ENCODE results near the gene PATE1.

Gene PATE1

DNA sequence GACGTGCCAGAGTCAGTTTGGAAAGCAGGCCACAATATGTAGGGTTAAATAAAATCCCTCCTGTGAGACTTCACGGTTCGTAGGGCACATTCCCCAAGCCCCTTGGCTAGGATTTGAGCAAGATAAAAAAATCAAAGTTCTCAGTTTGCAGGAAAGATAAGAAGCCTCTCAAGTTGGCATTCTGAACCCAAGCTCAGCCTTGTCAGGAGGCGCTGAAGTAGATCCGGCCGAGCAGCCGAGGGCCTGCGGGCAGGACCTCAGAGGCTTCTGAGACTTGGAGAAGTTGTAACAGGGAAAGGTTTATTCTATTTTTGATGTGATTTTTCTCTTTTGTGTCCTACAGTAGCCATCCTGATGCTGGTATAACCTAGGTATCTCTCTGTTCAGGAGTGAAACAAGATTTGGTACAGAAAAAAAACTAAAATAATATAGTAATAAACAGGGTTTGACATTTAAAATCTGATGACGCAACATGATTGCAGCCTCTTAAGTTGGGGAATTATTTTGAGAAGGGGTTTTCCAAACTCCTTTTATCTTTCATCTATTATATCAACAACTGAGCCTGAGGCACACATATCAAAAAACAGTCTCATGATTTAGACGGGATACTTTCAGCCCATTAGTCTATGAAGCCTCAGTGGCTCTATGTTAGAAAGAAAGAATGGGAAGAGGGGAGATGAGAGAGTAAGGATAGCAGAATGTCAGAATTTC, 22.4 kb downstream of the PATE1 start:
- H3K4me3 Mint-ChIP-seq: no peak overlapping the region
- H3K27ac Mint-ChIP-seq: no peak overlapping the region
- CTCF ChIA-PET: no interaction called here
- DNase-seq: no peak
- H3K36me3 Mint-ChIP-seq: no peaks in the 10 kb centered on the region
- peaks cover 10% of the 10 kb centered on the region for H3K27me3 Mint-ChIP-seq
- H3K4me1 Mint-ChIP-seq: no peaks in the 10 kb centered on the region
- H3K9me3 Mint-ChIP-seq: no peaks in the 10 kb centered on the region

- Mint-ChIP-seq H3K27ac (no peak overlapping the region), H3K9me3 (no peaks in the 10 kb centered on the region), H3K4me1 (no peaks in the 10 kb centered on the region), H3K4me3 (no peak overlapping the region), H3K36me3 (no peaks in the 10 kb centered on the region), H3K27me3 (peaks cover 3% of the 10 kb centered on the region)
- CTCF ChIA-PET: no interaction called here
- no peak for DNase-seq
Observed at GRCh38 chr11:125770583-125770982, 24.5 kb downstream of the PATE1 start.

DNA sequence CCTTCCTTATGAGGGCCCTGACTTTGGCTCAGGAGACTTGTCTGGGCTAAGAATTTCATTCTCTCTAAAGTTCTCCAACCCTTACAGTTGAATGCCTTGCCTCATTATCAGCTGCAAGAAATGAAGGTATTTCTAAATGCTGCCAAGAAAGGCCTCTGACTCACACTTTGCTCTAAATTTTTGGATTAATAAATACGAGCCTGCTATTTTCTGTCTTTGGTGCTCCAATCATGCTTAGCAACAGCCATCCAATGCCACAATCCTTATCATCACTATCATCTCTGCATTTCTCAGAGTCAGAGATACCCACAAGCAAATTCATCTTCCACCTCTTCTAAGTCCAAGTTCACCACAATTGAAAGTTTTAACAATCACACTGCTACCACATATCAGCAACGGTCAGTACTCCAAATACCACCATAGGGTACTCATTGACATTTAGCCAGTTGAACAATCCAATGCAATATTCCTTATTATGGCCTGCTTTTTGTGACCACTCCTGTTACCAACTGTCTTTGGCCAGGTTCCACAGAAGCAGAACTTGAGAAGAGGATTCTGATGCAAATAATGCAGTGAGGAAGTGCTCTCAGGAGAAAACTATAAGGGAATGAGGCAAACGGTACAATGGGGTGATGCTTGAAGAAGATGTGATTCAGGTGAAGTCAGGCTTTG, 26.9 kb downstream of the PATE1 start:
- no peak for DNase-seq
- H3K9me3 Mint-ChIP-seq: no peaks in the 10 kb centered on the region
- peaks cover 3% of the 10 kb centered on the region for H3K27me3 Mint-ChIP-seq
- CTCF ChIA-PET: no interaction called here
- no peaks in the 10 kb centered on the region for H3K4me1 Mint-ChIP-seq
- no peak overlapping the region for H3K4me3 Mint-ChIP-seq
- H3K36me3 Mint-ChIP-seq: no peaks in the 10 kb centered on the region
- no peak overlapping the region for H3K27ac Mint-ChIP-seq

GRCh38 chr11:125773516-125773915, 27.4 kb downstream of the PATE1 start:
- CTCF ChIA-PET: no interaction called here
- Mint-ChIP-seq H3K27me3 (peaks cover 3% of the 10 kb centered on the region), H3K27ac (no peak overlapping the region), H3K4me1 (no peaks in the 10 kb centered on the region), H3K9me3 (no peaks in the 10 kb centered on the region), H3K4me3 (no peak overlapping the region), H3K36me3 (no peaks in the 10 kb centered on the region)
- no peak for DNase-seq

DNA sequence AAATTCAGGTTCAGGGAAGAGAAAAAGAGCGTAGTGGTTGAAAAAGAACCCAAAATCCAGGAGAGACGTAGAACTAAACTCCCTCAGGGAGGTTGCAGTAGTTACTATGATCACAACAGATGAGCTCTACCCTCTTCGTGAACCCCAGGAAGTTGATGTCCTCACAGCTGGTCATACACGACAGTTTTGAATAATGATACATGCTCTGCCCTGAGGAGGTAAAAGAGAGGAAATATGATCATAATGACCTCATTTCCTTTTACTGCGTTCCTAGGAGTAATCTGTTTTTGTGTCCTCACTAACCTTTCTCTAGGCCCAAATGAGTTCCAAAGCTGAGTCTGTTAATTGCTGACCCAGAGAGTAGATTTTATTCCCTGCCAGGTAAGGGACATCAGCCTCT, 31.2 kb downstream of the PATE1 start:
- H3K9me3 Mint-ChIP-seq: peaks cover 3% of the 10 kb centered on the region
- H3K27ac Mint-ChIP-seq: no peak overlapping the region
- no peak overlapping the region for H3K4me3 Mint-ChIP-seq
- H3K4me1 Mint-ChIP-seq: no peaks in the 10 kb centered on the region
- no peaks in the 10 kb centered on the region for H3K36me3 Mint-ChIP-seq
- peaks cover 3% of the 10 kb centered on the region for H3K27me3 Mint-ChIP-seq
- no peak for DNase-seq
- CTCF ChIA-PET: no interaction called here

GRCh38 chr11:125778728-125779127, 32.6 kb downstream of the PATE1 start, which contains the start of gene PATE2:
TSS of gene PATE2 (minus strand) at chr11:125778828. CDS start at chr11:125778773, 55 bp downstream.
- H3K27me3 Mint-ChIP-seq: no peaks in the 10 kb centered on the region
- DNase-seq: no peak
- H3K36me3 Mint-ChIP-seq: no peaks in the 10 kb centered on the region
- H3K4me3 Mint-ChIP-seq: no peak within 1 kb of the TSS
- no peak within 1 kb of the TSS for H3K27ac Mint-ChIP-seq
- no peaks in the 10 kb centered on the region for H3K4me1 Mint-ChIP-seq
- CTCF ChIA-PET: no interaction called here
- peaks cover 3% of the 10 kb centered on the region for H3K9me3 Mint-ChIP-seq

DNA sequence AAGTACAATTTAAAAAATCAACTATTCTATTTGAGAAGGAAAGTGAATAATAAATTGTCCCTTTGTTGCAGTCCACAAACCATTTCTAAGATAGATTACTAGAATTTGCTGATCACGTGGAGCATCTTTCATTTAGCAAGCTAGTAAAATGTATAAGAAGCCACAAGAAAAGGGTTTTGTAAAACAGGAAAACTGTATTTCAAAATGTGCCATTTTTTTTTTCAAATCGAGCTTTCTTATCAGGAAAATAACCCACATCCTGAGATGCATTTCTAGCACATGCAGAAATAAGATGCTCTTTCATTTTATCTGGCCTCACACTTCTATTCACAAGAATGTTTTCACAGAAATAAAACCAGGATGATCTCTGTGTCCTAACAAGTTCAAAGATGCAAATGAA, 38.6 kb downstream of the PATE1 start:
- no peak overlapping the region for H3K4me3 Mint-ChIP-seq
- no peaks in the 10 kb centered on the region for H3K27me3 Mint-ChIP-seq
- CTCF ChIA-PET: no interaction called here
- peaks cover 3% of the 10 kb centered on the region for H3K9me3 Mint-ChIP-seq
- no peaks in the 10 kb centered on the region for H3K36me3 Mint-ChIP-seq
- H3K4me1 Mint-ChIP-seq: no peaks in the 10 kb centered on the region
- H3K27ac Mint-ChIP-seq: no peak overlapping the region
- DNase-seq: no peak

DNA sequence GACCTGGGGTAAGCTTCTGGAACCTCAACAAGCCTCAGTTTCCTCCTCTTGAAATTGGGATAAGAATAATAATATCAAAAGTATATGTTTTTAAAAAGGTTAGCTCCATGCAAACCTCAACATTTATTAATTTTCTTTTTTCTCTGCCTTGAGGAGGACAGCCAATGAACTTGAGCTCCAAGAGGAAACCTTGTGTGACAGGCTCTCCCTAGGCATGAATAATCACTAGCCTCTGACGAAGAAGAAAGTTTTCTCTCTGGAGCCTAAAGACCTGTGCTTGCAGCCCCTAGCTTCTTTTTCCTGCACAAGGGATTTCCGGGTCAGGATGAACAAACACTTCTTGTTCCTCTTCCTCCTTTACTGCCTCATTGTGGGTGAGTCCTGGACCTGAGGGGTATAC, 41.7 kb downstream of the PATE1 start, which contains the start of gene PATE3:
TSS of gene PATE3 (plus strand) at position 301 of the 400 bp plus-strand sequence. CDS start at position 326, 25 bp downstream.
- Mint-ChIP-seq H3K9me3 (no peaks in the 10 kb centered on the region), H3K36me3 (no peaks in the 10 kb centered on the region), H3K4me1 (no peaks in the 10 kb centered on the region), H3K4me3 (no peak within 1 kb of the TSS), H3K27me3 (no peaks in the 10 kb centered on the region), H3K27ac (no peak within 1 kb of the TSS)
- CTCF ChIA-PET: interaction anchor here (0.6 kb wide), 1 partner anchor 750 kb away, joined by 3 read pairs; no protein-coding TSS in a partner anchor
- no peak for DNase-seq

DNA sequence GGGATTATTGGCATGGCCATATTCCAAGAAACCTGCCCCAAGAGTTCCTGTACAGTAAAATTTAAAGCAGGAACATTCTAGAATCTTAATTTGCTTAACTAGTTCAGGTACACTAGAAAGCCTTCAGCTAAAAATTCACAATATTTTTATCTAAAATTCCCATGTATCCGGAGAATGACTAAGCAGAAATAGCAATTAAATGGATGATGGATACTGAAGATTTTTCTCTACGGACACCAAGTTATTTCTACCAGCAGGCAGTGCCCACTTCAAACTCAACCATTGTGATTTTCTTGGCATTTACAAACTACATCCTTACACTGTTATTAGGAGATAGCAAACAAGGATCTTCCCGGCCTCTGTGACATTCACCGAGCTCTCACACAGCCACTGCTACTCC, 44.7 kb downstream of the PATE1 start:
- Mint-ChIP-seq H3K9me3 (no peaks in the 10 kb centered on the region), H3K4me1 (no peaks in the 10 kb centered on the region), H3K4me3 (no peak overlapping the region), H3K36me3 (no peaks in the 10 kb centered on the region), H3K27ac (no peak overlapping the region), H3K27me3 (no peaks in the 10 kb centered on the region)
- CTCF ChIA-PET: interaction anchor here (0.6 to 0.7 kb wide), 2 partner anchors 132 to 266 kb away, joined by 3 read pairs; no protein-coding TSS in a partner anchor
- DNase-seq: no peak

DNA sequence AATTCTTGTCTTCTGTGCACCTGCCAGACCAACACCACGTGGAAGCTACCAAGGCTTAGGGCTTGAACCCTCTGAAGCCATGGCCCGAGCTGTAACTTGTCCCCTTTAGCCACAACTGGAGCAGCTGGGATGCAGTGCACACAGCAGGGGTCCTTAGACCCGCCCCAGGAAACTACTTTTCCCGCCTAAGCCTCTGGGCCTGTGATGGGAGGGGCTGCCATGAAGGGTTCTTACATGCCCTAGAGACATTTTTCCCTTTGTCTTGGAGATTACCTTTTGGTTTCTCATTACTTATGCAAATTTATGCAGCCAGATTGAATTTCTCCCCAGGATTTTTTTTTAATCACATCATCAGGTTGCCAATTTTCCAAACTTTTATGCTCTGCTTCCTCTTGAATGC, 51.6 kb downstream of the PATE1 start:
- Mint-ChIP-seq H3K27me3 (peaks cover 11% of the 10 kb centered on the region), H3K36me3 (no peaks in the 10 kb centered on the region), H3K4me3 (no peak overlapping the region), H3K4me1 (no peaks in the 10 kb centered on the region), H3K9me3 (peaks cover 10% of the 10 kb centered on the region), H3K27ac (no peak overlapping the region)
- CTCF ChIA-PET: no interaction called here
- DNase-seq: no peak
